Gastroesophageal sphincter (tissue), 4 donors: Measurements from ENCODE around the gene TP63. TPM values are rescaled to one million over a fixed set of nuclear protein-coding genes. Genes with fewer than 3 reads are reported as not detected.

Experiments used
- ATAC-seq: fragments of 150-250 bp; one replicate; pipeline ENCODE4 v1.9.1; 2016; ENCODE audit warnings: mild to moderate bottlenecking, moderate library complexity
- H3K27ac ChIP-seq, 4 donors: fragments of 200-600 bp; sonication (generic) in 3 of 4; 1 replicate in 3 of 4; 2 replicates in 1 of 4; pipeline ENCODE4 v1.5.1; 2016 to 2019
- H3K27me3 ChIP-seq: fragments of 200-600 bp; sonication (generic); one replicate; pipeline ENCODE4 v1.5.1; 2019
- H3K36me3 ChIP-seq, 2 donors: fragments of 200-600 bp; sonication (generic); one replicate each; pipeline ENCODE4 v1.5.1; 2019; ENCODE audit warnings: control low read depth in 1 of 2
- H3K4me1 ChIP-seq, 3 donors: fragments of 200-600 bp; sonication (generic); 1 replicate in 2 of 3; 2 replicates in 1 of 3; pipeline ENCODE4 v1.5.1; 2016 to 2019; ENCODE audit warnings: control low read depth in 2 of 3
- H3K4me3 ChIP-seq, 2 donors: fragments of 200-600 bp; sonication (generic); one replicate each; pipeline ENCODE4 v1.5.1; 2019; ENCODE audit warnings: mild to moderate bottlenecking in 1 of 2, moderate library complexity in 1 of 2
- H3K9me3 ChIP-seq, 3 donors: fragments of 200-600 bp; sonication (generic); one replicate each; pipeline ENCODE4 v1.5.1; 2017 to 2019; ENCODE audit warnings: control low read depth in 2 of 3
- CTCF ChIP-seq, 4 experiments: fragments of 200-600 bp in 2 of 4; fragments of 450-650 bp in 2 of 4; sonication (generic) in 1 of 4; IDR thresholded peaks; one replicate each; pipeline ENCODE4 v1.5.1; 2017 to 2019; ENCODE audit warnings: antibody characterized with exemption in 4 of 4, mild to moderate bottlenecking in 2 of 4, moderate library complexity in 2 of 4
- EP300 ChIP-seq: sonication (generic); formaldehyde crosslinking; IDR thresholded peaks from one replicate; pipeline ENCODE4 v1.6.1; 2017; ENCODE audit warnings: antibody characterized with exemption, mild to moderate bottlenecking
- POLR2A ChIP-seq, 2 donors: fragments of 450-650 bp; IDR thresholded peaks; one replicate each; pipeline ENCODE4 v1.6.1; 2017; ENCODE audit warnings: antibody characterized with exemption in 2 of 2, mild to moderate bottlenecking in 2 of 2, moderate library complexity in 1 of 2
- POLR2AphosphoS5 ChIP-seq: sonication (generic); formaldehyde crosslinking; IDR thresholded peaks from one replicate; pipeline ENCODE4 v1.6.1; 2017; ENCODE audit warnings: antibody characterized with exemption
- WGBS, 2 donors: methylation state at CpG; one replicate each; pipeline ENCODE4 v1.1.5; 2018; ENCODE audit warnings: low coverage in 1 of 2; 5-methylcytosine and 5-hydroxymethylcytosine counted together
- total RNA-seq, 4 donors: library from RNA; depleted of rRNA; stranded (reverse); fragments of >200 nt; gene quantifications; one replicate each; pipeline ENCODE4 v1.1.0, GENCODE V29; 2016

Gene TP63
- total RNA-seq, 4 donors from 2014 or later = 0.13 to 7.4 (median 3.4) TPM; not detected in 1

- no peaks in the 10 kb centered on the region for H3K9me3 ChIP-seq
- H3K27me3 ChIP-seq = no peaks in the 10 kb centered on the region
- ATAC-seq = no peak
- WGBS, 2 donors = 27 to 51% methylated on average over 4 to 11 of the region's 11 CpGs
- no peak overlapping the region for H3K27ac ChIP-seq
- H3K4me1 ChIP-seq = peaks cover 0 to 7% (median 0%) of the 10 kb centered on the region in 3 donors
- no peaks in the 10 kb centered on the region for H3K36me3 ChIP-seq
- no peak overlapping the region for H3K4me3 ChIP-seq
- no peak for TF ChIP-seq POLR2AphosphoS5
- TF ChIP-seq CTCF (IDR thresholded peaks at IDR 0.05) = no peak
- no peak for TF ChIP-seq POLR2A (IDR thresholded peaks at IDR 0.05)
- TF ChIP-seq EP300 = no peak
These were observed 175.2 kb downstream of the TP63 start for GRCh38 chr3:189806171-189806951.

GRCh38 chr3:189808246-189809007 is 177.2 kb downstream of the TP63 start:
- Histone ChIP-seq H3K36me3 (no peaks in the 10 kb centered on the region), H3K4me3 (no peak overlapping the region), H3K4me1 (peaks cover 0 to 7% (median 0%) of the 10 kb centered on the region in 3 donors), H3K9me3 (no peaks in the 10 kb centered on the region), H3K27me3 (no peaks in the 10 kb centered on the region), H3K27ac (no peak overlapping the region)
- WGBS, 2 donors = 78 to 88% methylated on average over 7 to 13 of the region's 29 CpGs
- TF ChIP-seq POLR2A (IDR thresholded peaks at IDR 0.05) = no peak
- TF ChIP-seq POLR2AphosphoS5 = no peak
- TF ChIP-seq CTCF (IDR thresholded peaks at IDR 0.05) = no peak
- TF ChIP-seq EP300 = no peak
- no peak for ATAC-seq

- no peak overlapping the region for H3K4me3 ChIP-seq
- H3K27ac ChIP-seq = no peak overlapping the region
- H3K9me3 ChIP-seq = no peaks in the 10 kb centered on the region
- WGBS, 2 donors = 8 to 22% methylated on average over 1 of the region's 1 CpG
- H3K36me3 ChIP-seq = no peaks in the 10 kb centered on the region
- no peaks in the 10 kb centered on the region for H3K27me3 ChIP-seq
- TF ChIP-seq EP300 (no peak), POLR2AphosphoS5 (no peak), CTCF (IDR thresholded peaks at IDR 0.05) (no peak), POLR2A (IDR thresholded peaks at IDR 0.05) (no peak)
- ATAC-seq = no peak
- peaks cover 0 to 7% (median 0%) of the 10 kb centered on the region in 3 donors for H3K4me1 ChIP-seq
These were observed 178.4 kb downstream of the TP63 start for GRCh38 chr3:189809583-189809982.

DNA sequence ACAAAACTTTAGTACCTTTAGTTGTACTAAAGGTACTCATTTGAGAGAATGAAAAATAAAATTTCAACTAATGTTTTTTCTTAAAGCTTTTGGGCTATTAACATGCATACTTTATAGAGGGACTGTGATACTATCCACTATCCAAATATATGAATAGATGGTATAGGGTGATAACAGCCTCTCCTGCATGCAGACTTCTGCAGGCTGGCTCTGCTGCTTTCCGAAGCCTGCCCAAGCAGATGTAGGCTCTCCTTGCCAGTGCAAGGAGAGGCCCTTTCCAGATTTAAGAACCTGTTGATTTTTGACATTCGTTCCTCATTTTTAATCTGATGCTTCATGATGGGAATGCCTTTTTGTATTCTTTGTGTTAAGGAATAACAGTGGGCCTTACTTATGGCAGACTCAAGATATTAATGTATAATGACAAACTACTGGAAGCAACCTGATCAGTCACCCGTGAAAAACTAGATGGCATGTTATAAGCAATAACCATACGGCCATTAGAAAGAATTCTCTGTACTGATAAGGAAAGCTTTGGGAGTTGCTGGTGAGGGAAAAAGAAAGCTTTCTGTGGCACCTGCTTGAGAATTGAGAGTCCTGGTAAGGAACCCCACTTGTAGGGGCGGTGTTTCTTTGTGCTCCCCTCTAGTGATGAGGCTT is 181.7 kb downstream of the TP63 start:
- Histone ChIP-seq H3K27ac (no peak overlapping the region), H3K36me3 (no peaks in the 10 kb centered on the region), H3K9me3 (no peaks in the 10 kb centered on the region), H3K4me3 (no peak overlapping the region), H3K27me3 (no peaks in the 10 kb centered on the region), H3K4me1 (no peaks in the 10 kb centered on the region)
- TF ChIP-seq CTCF (IDR thresholded peaks at IDR 0.05) (no peak), POLR2AphosphoS5 (no peak), POLR2A (IDR thresholded peaks at IDR 0.05) (no peak), EP300 (no peak)
- ATAC-seq = no peak
- 79 to 100% methylated on average over 1 to 5 of the region's 5 CpGs for WGBS, 2 donors
